Large intestine (tissue), 3 donors: ENCODE data around the gene TENT5C. TPM values are rescaled to one million over a fixed set of nuclear protein-coding genes. Genes with fewer than 3 reads are reported as not detected.

ENCODE experiments used
- DNase-seq, 2 donors: peaks; one replicate each; pipeline versions ENCODE4 v3.0.0 to v3.0.0-alpha.2; 2013
- H3K27ac ChIP-seq: one replicate; pipeline ENCODE4 v1.5.1; 2013; ENCODE audit warnings: low read length
- H3K27me3 ChIP-seq: 2 replicates; pipeline ENCODE4 v1.6.1; 2013; ENCODE audit warnings: low read length; ENCODE audit not compliant: control insufficient read depth, insufficient read depth
- H3K36me3 ChIP-seq: 2 replicates; pipeline ENCODE4 v1.6.1; 2013; ENCODE audit warnings: low read length; ENCODE audit not compliant: control insufficient read depth, insufficient read depth
- H3K4me1 ChIP-seq: one replicate; pipeline ENCODE4 v1.6.1; 2013; ENCODE audit warnings: low read length; ENCODE audit not compliant: control insufficient read depth, insufficient read depth
- H3K4me3 ChIP-seq: one replicate; pipeline ENCODE4 v1.5.1; 2013; ENCODE audit warnings: low read length
- H3K9me3 ChIP-seq: one replicate; pipeline ENCODE4 v1.6.1; 2013; ENCODE audit warnings: mild to moderate bottlenecking, low read depth, low read length, moderate library complexity; ENCODE audit not compliant: control insufficient read depth
- WGBS: methylation state at CpG from one replicate; pipeline ENCODE4 v1.1.5; 2013; ENCODE audit warnings: low lambda C conversion rate; ENCODE audit not compliant: insufficient coverage; 5-methylcytosine and 5-hydroxymethylcytosine counted together
- polyA plus RNA-seq: library from polyadenylated mRNA; unstranded; fragments of 120-200 nt; gene quantifications from one replicate; pipeline ENCODE4 v1.2.1, GENCODE V29; 2013

TENT5C gene
- polyA plus RNA-seq, 1 donor: 10.4 TPM

- no peaks in the 10 kb centered on the region for H3K27me3 ChIP-seq
- H3K36me3 ChIP-seq: no peaks in the 10 kb centered on the region
- no CpG with 5 or more reads among the region's 6 CpGs for WGBS
- H3K4me3 ChIP-seq: no peak overlapping the region
- H3K4me1 ChIP-seq: no peaks in the 10 kb centered on the region
- no peak for DNase-seq
- no peaks in the 10 kb centered on the region for H3K9me3 ChIP-seq
- H3K27ac ChIP-seq: no peak overlapping the region
Measured at GRCh38 chr1:117664314-117664713, 58.5 kb downstream of the TENT5C start.

GRCh38 chr1:117665556-117666270 lies 59.9 kb downstream of the TENT5C start:
- DNase-seq: no peak
- Histone ChIP-seq H3K4me3 (no peak overlapping the region), H3K27me3 (no peaks in the 10 kb centered on the region), H3K4me1 (no peaks in the 10 kb centered on the region), H3K27ac (no peak overlapping the region), H3K36me3 (no peaks in the 10 kb centered on the region), H3K9me3 (no peaks in the 10 kb centered on the region)
- 100% methylated on average over 1 of the region's 5 CpGs for WGBS

- no CpG with 5 or more reads among the region's 7 CpGs for WGBS
- H3K36me3 ChIP-seq: no peaks in the 10 kb centered on the region
Measured at GRCh38 chr1:117669572-117669971, 63.7 kb downstream of the TENT5C start.

GRCh38 chr1:117670976-117671780 lies 65.3 kb downstream of the TENT5C start:
- no CpG with 5 or more reads among the region's 15 CpGs for WGBS
- no peak overlapping the region for H3K27ac ChIP-seq
- H3K27me3 ChIP-seq: no peaks in the 10 kb centered on the region
- H3K4me1 ChIP-seq: no peaks in the 10 kb centered on the region
- no peaks in the 10 kb centered on the region for H3K9me3 ChIP-seq
- H3K4me3 ChIP-seq: no peak overlapping the region
- H3K36me3 ChIP-seq: no peaks in the 10 kb centered on the region
- no peak for DNase-seq

More at GRCh38 chr1:117669572-117669971, 63.7 kb downstream of the TENT5C start:
- Histone ChIP-seq H3K4me1 (no peaks in the 10 kb centered on the region), H3K27ac (no peak overlapping the region), H3K27me3 (no peaks in the 10 kb centered on the region), H3K4me3 (no peak overlapping the region), H3K9me3 (no peaks in the 10 kb centered on the region)
- no peak for DNase-seq

- peak; percentile 73 to 77 for DNase-seq
- H3K9me3 ChIP-seq: no peaks in the 10 kb centered on the region
- no peak overlapping the region for H3K27ac ChIP-seq
- H3K27me3 ChIP-seq: no peaks in the 10 kb centered on the region
- no peaks in the 10 kb centered on the region for H3K4me1 ChIP-seq
- H3K4me3 ChIP-seq: no peak overlapping the region
- no peaks in the 10 kb centered on the region for H3K36me3 ChIP-seq
- WGBS: no CpG with 5 or more reads among the region's 6 CpGs
Measured at GRCh38 chr1:117671781-117672501, 66.1 kb downstream of the TENT5C start.

GRCh38 chr1:117672756-117673155 lies 66.9 kb downstream of the TENT5C start:
- H3K4me1 ChIP-seq: no peaks in the 10 kb centered on the region
- no peak for DNase-seq
- H3K36me3 ChIP-seq: no peaks in the 10 kb centered on the region
- 100% methylated on average over 2 of the region's 12 CpGs for WGBS
- no peaks in the 10 kb centered on the region for H3K9me3 ChIP-seq
- no peaks in the 10 kb centered on the region for H3K27me3 ChIP-seq
- no peak overlapping the region for H3K27ac ChIP-seq
- no peak overlapping the region for H3K4me3 ChIP-seq

GRCh38 chr1:117673405-117673804 lies 67.6 kb downstream of the TENT5C start:
- H3K4me3 ChIP-seq: no peak overlapping the region
- WGBS: no CpG with 5 or more reads among the region's 2 CpGs
- H3K27me3 ChIP-seq: no peaks in the 10 kb centered on the region
- H3K9me3 ChIP-seq: no peaks in the 10 kb centered on the region
- DNase-seq: no peak
- H3K4me1 ChIP-seq: no peaks in the 10 kb centered on the region
- no peaks in the 10 kb centered on the region for H3K36me3 ChIP-seq
- H3K27ac ChIP-seq: no peak overlapping the region

GRCh38 chr1:117674521-117675400 lies 68.9 kb downstream of the TENT5C start:
- H3K4me3 ChIP-seq: no peak overlapping the region
- no peaks in the 10 kb centered on the region for H3K36me3 ChIP-seq
- no peak for DNase-seq
- no peaks in the 10 kb centered on the region for H3K27me3 ChIP-seq
- no peak overlapping the region for H3K27ac ChIP-seq
- no peaks in the 10 kb centered on the region for H3K4me1 ChIP-seq
- WGBS: no CpG with 5 or more reads among the region's 10 CpGs
- H3K9me3 ChIP-seq: no peaks in the 10 kb centered on the region

- WGBS: 80% methylated on average over 1 of the region's 3 CpGs
- Histone ChIP-seq H3K4me3 (no peak overlapping the region), H3K9me3 (no peaks in the 10 kb centered on the region), H3K4me1 (no peaks in the 10 kb centered on the region), H3K36me3 (no peaks in the 10 kb centered on the region), H3K27ac (no peak overlapping the region), H3K27me3 (no peaks in the 10 kb centered on the region)
- no peak for DNase-seq
Measured at GRCh38 chr1:117675907-117676430, 70.1 kb downstream of the TENT5C start.
